Kidney (tissue), 14 donors: Measurements from ENCODE around the gene ADH1C. TPM values are rescaled to one million over a fixed set of nuclear protein-coding genes. Genes with fewer than 3 reads are reported as not detected.

ENCODE experiments used
- DNase-seq, 5 donors: peaks; one replicate each; pipeline ENCODE4 v3.0.0-alpha.2; 2013 to 2020
- FAIRE-seq: peaks from 2 replicates; lab custom pipeline; 2012; peaks lifted over from hg19 to GRCh38; lab: Jason Lieb, UNC
- H3K27ac ChIP-seq, 2 donors: one replicate each; pipeline ENCODE4 v1.7.0; 2013; ENCODE audit warnings: low read depth in 2 of 2, low read length in 2 of 2, inconsistent platforms in 1 of 2
- H3K27me3 ChIP-seq: one replicate; pipeline ENCODE4 v1.7.1; 2013; ENCODE audit warnings: low read length, inconsistent platforms; ENCODE audit not compliant: control insufficient read depth, insufficient read depth
- H3K36me3 ChIP-seq, 3 donors: one replicate each; pipeline versions ENCODE4 v1.7.0 to v1.7.1; 2013; ENCODE audit warnings: low read length in 3 of 3, control low read depth in 1 of 3, inconsistent platforms in 1 of 3; ENCODE audit not compliant: insufficient read depth in 3 of 3, control insufficient read depth in 2 of 3
- H3K4me1 ChIP-seq, 3 donors: one replicate each; pipeline versions ENCODE4 v1.7.0 to v1.7.1; 2013; ENCODE audit warnings: low read length in 3 of 3, inconsistent platforms in 1 of 3, low read depth in 1 of 3; ENCODE audit not compliant: control insufficient read depth in 2 of 3, insufficient read depth in 2 of 3
- H3K4me3 ChIP-seq, 3 donors: one replicate each; pipeline versions ENCODE4 v1.7.0 to v1.8.1; 2013; ENCODE audit warnings: low read length in 3 of 3, control low read depth in 1 of 3, inconsistent platforms in 1 of 3
- H3K9ac ChIP-seq, 3 donors: one replicate each; pipeline versions ENCODE4 v1.7.0 to v1.7.1; 2013; ENCODE audit warnings: low read length in 3 of 3, control low read depth in 1 of 3, inconsistent platforms in 1 of 3
- H3K9me3 ChIP-seq, 3 donors: one replicate each; pipeline versions ENCODE4 v1.7.0 to v1.7.1; 2013; ENCODE audit warnings: low read length in 3 of 3, control low read depth in 1 of 3, inconsistent platforms in 1 of 3; ENCODE audit not compliant: control insufficient read depth in 2 of 3, insufficient read depth in 1 of 3
- CTCF ChIP-seq: IDR thresholded peaks from 3 replicates; pipeline ENCODE4 v1.5.1; 2012; ENCODE audit warnings: mild to moderate bottlenecking, moderate library complexity, borderline replicate concordance; ENCODE audit not compliant: insufficient read depth; ENCODE audit errors: extremely low read depth
- intact Hi-C: fragments of 100-400 bp; cut with DNase I; formaldehyde crosslinking; loops from one replicate; pipeline ENCODE4 v1.11.1; 2022
- polyA plus RNA-seq: library from polyadenylated mRNA; stranded (reverse); fragments of 350-450 nt; fragmentation: Illumina TruSeq; extraction: RNeasy Lipid Tissue Mini Kit (QIAGEN cat#74804); gene quantifications from one replicate; pipeline ENCODE4 v1.2.3, GENCODE V29; 2014; ENCODE audit warnings: low read depth, low replicate concordance; ENCODE audit not compliant: insufficient read depth
- total RNA-seq: library from RNA; stranded (reverse); fragmentation: NEBNext Ultra II Directional; extraction: Animal tissue kit (Norgen Biotek cat#: 25700); gene quantifications from one replicate; pipeline ENCODE4 v1.2.1, GENCODE V29; 2021
- donor health status: control.
- donor health status: control.
- donor health status: control.
- donor health status: control.
- donor health status: control.
- donor health status: DM: yes; HTN: yes; CAD: no.
- donor health status: Normal renal cell carcinoma (clear cell type).

Gene ADH1C
- total and polyA plus RNA-seq, 2 donors from 2014 or later, result 9.3 to 28.1 TPM

- Histone ChIP-seq H3K27ac (no peak overlapping the region), H3K9me3 (no peaks in the 10 kb centered on the region), H3K4me1 (no peaks in the 10 kb centered on the region), H3K9ac (no peak overlapping the region), H3K36me3 (no peaks in the 10 kb centered on the region), H3K27me3 (no peaks in the 10 kb centered on the region), H3K4me3 (no peak overlapping the region)
- DNase-seq (no peak), FAIRE-seq (no peak)
- no peak for TF ChIP-seq CTCF
- intact Hi-C loops, result no loop called here
Measured at GRCh38 chr4:99339172-99339571, 13.4 kb downstream of the ADH1C start.

- H3K4me3 ChIP-seq, result no peak overlapping the region
- no peaks in the 10 kb centered on the region for H3K9me3 ChIP-seq
- H3K27ac ChIP-seq, result no peak overlapping the region
- no peak for TF ChIP-seq CTCF
- intact Hi-C loops, result no loop called here
- no peaks in the 10 kb centered on the region for H3K27me3 ChIP-seq
- H3K9ac ChIP-seq, result no peak overlapping the region
- no peaks in the 10 kb centered on the region for H3K4me1 ChIP-seq
- FAIRE-seq (no peak), DNase-seq (no peak)
- H3K36me3 ChIP-seq, result no peaks in the 10 kb centered on the region
Measured at GRCh38 chr4:99336553-99336952, 16.0 kb downstream of the ADH1C start.

GRCh38 chr4:99334880-99335279 lies 17.7 kb downstream of the ADH1C start:
- FAIRE-seq, result no peak
- TF ChIP-seq CTCF, result no peak
- no peak overlapping the region for H3K4me3 ChIP-seq
- intact Hi-C loops, result no loop called here
- no peak for DNase-seq
- H3K9me3 ChIP-seq, result no peaks in the 10 kb centered on the region
- no peaks in the 10 kb centered on the region for H3K4me1 ChIP-seq
- H3K27me3 ChIP-seq, result no peaks in the 10 kb centered on the region
- H3K27ac ChIP-seq, result no peak overlapping the region
- no peaks in the 10 kb centered on the region for H3K36me3 ChIP-seq
- H3K9ac ChIP-seq, result no peak overlapping the region

- Histone ChIP-seq H3K36me3 (no peaks in the 10 kb centered on the region), H3K27me3 (no peaks in the 10 kb centered on the region), H3K4me1 (no peaks in the 10 kb centered on the region), H3K4me3 (no peak overlapping the region), H3K9ac (no peak overlapping the region), H3K9me3 (no peaks in the 10 kb centered on the region), H3K27ac (no peak overlapping the region)
- intact Hi-C loops, result no loop called here
- no peak for FAIRE-seq
- no peak for TF ChIP-seq CTCF
- no peak for DNase-seq
Measured at GRCh38 chr4:99330648-99331047, 21.9 kb downstream of the ADH1C start.
